Fibroblast of villous mesenchyme (primary cell): ENCODE measurements around the gene CAMK1D. TPM values are rescaled to one million over a fixed set of nuclear protein-coding genes. Genes with fewer than 3 reads are reported as not detected.

Experiments used
- DNase-seq: peaks from one replicate; pipeline ENCODE4 v3.0.0-alpha.2; 2010; ENCODE audit warnings: low read depth
- H3K4me3 ChIP-seq: 2 replicates; pipeline ENCODE4 v1.5.1; 2011; ENCODE audit warnings: low read depth, mild to moderate bottlenecking, low read length
- total RNA-seq: library from RNA; depleted of rRNA; stranded (reverse); fragments of >200 nt; gene quantifications from 2 replicates; pipeline ENCODE4 v1.2.3, GENCODE V29; 2012
- TF ChIP-seq, protein P1 (sequence below): IDR thresholded peaks from 2 replicates; pipeline ENCODE4 v1.5.1; 2012; ENCODE audit warnings: low read depth, mild to moderate bottlenecking, low read length; ENCODE audit not compliant: insufficient read depth

The CAMK1D gene
- total RNA-seq, 1 donor = 1.3 TPM

DNA sequence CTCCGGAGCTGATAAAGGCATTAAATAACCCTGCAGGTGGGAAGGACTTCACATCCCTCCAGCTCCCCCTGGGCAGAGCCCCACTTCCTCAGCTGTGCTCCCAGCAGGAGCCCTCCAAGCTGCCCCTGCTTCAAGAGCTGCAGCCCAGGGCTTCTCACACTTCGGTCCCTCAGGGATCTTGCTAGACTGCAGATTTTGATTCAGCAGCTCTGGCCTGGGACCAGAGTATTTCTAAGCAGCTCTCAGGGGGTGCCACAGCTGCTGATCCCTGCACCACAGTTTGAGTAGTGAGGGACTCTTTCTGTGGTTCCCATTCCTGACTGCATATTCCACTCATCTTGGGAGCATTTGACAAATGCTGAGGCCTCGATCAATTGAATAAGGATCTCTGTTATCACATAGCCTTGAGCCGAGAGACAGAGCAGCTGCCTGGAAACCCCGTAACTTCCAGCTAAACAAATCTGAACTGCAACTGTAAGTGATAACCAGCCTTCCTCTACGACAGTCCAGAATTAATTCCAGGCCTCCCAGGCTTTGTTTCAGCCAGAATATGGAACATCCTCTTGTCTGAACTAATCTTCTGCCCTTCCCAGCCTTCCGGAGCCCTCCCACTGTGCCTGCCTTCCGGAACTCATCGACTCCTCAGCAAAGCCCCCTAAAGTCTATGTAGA is 490.7 kb downstream of the CAMK1D start:
- DNase-seq = no peak
- TF ChIP-seq, protein P1, sequence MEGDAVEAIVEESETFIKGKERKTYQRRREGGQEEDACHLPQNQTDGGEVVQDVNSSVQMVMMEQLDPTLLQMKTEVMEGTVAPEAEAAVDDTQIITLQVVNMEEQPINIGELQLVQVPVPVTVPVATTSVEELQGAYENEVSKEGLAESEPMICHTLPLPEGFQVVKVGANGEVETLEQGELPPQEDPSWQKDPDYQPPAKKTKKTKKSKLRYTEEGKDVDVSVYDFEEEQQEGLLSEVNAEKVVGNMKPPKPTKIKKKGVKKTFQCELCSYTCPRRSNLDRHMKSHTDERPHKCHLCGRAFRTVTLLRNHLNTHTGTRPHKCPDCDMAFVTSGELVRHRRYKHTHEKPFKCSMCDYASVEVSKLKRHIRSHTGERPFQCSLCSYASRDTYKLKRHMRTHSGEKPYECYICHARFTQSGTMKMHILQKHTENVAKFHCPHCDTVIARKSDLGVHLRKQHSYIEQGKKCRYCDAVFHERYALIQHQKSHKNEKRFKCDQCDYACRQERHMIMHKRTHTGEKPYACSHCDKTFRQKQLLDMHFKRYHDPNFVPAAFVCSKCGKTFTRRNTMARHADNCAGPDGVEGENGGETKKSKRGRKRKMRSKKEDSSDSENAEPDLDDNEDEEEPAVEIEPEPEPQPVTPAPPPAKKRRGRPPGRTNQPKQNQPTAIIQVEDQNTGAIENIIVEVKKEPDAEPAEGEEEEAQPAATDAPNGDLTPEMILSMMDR = no peak
- no peak overlapping the region for H3K4me3 ChIP-seq

DNA sequence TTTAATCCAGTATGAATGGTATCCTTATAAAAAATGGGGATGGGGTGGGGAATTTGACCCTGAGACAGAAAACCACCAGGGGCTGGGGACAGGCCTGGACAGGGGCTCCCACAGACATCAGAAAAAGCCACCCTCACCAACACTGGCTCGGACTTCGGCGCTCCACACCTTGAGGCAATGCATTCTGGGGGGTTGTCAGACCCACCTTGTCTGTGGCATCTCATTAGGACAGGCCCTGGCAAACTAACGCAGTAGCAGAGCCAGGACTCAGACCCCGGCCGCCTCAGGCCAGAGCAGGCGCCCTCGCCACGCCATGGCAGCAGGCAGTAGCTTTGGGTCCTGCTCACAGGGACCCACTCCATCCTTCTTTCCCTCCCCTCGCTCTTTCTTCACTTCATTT is 492.1 kb downstream of the CAMK1D start:
- no peak overlapping the region for H3K4me3 ChIP-seq
- no peak for DNase-seq
- TF ChIP-seq, protein P1 = no peak

DNA sequence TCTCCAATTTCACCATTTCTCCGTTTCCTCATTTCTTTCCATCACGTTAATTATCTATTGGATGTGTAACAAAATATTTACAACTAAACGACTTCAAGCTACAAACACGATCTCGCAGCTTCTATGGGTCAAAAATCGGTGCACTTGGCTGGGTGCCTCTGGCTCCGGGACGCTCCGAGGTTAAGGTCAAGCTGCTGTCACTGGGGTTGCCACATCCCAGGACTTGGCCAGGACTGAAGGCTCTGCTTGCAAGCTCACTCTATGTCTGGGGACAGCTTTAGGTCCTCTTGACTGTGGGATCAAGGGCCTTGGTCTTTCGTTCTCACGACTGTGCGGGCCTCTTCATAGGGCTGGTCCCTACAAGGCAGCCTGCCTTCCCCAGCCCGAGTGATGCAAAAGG is 492.5 kb downstream of the CAMK1D start:
- DNase-seq = no peak
- H3K4me3 ChIP-seq = no peak overlapping the region
- TF ChIP-seq, protein P1 = no peak

DNA sequence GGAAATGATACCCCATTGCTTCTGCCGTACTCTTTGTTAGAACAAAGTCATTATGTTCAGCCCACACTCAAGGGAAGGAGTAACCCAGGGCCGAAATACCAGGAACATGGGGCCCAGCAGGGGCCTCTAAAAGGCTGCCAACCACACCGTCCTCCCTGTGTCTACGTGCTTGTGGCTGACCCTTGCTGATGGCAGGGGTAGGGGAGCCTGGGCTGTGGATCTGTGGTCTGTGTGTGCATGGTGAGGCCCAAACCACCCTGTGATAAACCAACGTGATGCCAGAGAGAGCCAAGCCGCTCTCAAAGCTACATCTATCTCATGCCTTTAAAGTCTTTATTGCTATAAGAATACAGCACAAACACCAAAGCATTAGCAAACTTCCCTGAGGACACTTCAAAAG is 493.0 kb downstream of the CAMK1D start:
- no peak for DNase-seq
- TF ChIP-seq, protein P1 = no peak
- H3K4me3 ChIP-seq = no peak overlapping the region

DNA sequence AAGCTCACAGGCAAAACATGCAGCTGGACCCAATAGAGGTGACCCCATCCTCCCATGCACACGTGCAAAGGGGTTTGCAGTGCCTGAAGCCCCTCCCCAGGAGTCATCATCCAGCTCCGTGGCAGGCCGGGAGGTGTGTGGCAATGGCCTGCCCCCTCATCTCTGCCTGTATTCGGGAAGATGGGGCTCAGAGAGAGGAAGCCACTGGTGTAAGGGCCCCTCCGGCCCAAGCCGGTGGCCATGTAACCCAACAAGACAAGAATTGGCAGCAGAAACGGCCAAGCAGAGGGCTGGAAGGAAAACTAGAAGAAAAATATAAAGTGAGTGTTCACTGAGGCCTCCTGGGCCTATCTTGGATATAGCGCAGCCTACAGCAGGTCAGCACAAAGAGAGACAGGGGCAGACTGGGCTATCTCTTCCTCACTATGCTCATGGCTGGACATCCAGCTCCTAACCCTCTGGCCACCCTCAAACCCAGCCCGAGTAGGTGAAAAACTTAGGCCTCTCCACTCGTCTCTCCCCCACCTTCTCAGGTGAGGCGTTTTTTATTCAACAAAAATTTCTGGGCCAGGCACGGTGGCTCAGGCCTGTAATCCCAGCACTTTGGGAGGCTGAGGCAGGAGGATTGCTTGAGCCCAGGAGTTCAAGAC is 494.1 kb downstream of the CAMK1D start:
- TF ChIP-seq, protein P1 = no peak
- no peak overlapping the region for H3K4me3 ChIP-seq
- DNase-seq = no peak

DNA sequence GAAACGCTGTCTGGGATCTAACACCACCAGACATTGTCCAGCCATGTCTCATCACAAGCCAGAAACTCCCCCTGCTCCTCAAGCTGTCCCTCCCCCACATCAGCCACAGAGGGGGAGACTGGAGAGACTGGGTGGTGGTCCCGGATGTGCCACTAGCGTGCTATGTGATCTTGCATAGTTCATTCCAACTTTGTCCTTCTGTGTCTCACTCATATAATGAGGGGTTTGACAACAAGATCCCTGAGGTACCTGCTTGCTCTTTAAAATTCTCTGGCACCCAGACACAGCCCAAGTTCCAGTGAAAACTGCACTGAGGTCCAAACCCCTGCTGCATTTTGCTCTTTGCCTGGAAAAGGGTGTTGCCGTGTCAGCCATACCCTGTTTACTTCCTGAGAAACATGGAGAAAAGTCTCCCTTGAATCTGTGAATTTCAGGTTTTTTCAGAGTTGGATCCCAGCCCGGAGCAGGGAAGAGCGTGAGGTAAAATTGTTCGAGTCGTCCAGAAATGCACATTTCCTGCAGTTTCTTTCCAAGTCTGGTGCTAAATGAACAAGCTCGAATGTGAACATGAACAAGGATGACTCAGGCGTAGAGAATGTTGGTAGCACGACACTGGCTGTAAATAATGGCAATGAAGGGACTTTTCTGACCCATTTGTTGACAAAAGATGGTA is 495.6 kb downstream of the CAMK1D start:
- peak; percentile 88 for DNase-seq
- peak overlapping the region; percentile 32 for H3K4me3 ChIP-seq
- TF ChIP-seq, protein P1 = no peak
